ENCODE measurements around the gene BAX.
A peak's percentile ranks its signal among the peaks of the same experiment; 100 is the strongest.

Gene BAX

DNA sequence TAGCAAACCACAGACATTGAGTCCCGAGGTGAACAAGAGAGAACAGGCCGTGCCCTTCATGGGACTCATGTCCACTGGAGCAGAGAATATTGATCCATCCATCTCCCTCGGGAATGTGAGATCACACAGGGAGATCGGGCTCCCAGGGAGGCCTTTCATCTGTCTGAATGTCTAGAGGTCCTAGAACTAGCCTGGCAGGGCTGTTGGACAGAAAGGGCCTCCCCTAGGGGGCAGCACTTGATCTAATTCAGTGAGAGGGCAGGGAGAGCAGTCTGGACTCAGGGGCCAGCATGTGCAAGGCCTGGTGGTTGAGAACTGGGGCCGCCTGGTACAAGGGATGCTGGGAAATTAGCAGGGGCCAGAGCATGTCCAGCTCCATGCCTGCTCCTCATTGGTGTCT lies 43.3 kb downstream of the BAX start:
- no peaks in the 10 kb centered on the region for H3K9me3 ChIP-seq (replicated peaks in 1 of 11)
- H3K27me3 ChIP-seq = no peaks in the 10 kb centered on the region
- no peak overlapping the region for H3K4me3 ChIP-seq
- H3K27ac ChIP-seq = peak overlapping the region in 1 of 11 experiments; percentile 1; a peak in 4 of 22 replicates
- peaks cover 22 to 39% (median 26%) of the 10 kb centered on the region in 10 experiments for H3K4me1 ChIP-seq
- peaks cover 17 to 54% (median 40%) of the 10 kb centered on the region in 11 experiments for H3K36me3 ChIP-seq
- H3K9ac ChIP-seq = peak overlapping the region in 5 of 11 experiments; percentile 7 to 51 (median 23); a peak in 5 of 22 replicates
- peaks cover 0 to 74% (median 55%) of the 10 kb centered on the region in 11 experiments; a peak in 18 of 22 replicates for H4K20me1 ChIP-seq
- H3K4me2 ChIP-seq = peak overlapping the region in 1 of 11 experiments; percentile 22; a peak in 1 of 22 replicates
- no peak for TF ChIP-seq Cebpa-rat (IDR thresholded peaks at IDR 0.05)

DNA sequence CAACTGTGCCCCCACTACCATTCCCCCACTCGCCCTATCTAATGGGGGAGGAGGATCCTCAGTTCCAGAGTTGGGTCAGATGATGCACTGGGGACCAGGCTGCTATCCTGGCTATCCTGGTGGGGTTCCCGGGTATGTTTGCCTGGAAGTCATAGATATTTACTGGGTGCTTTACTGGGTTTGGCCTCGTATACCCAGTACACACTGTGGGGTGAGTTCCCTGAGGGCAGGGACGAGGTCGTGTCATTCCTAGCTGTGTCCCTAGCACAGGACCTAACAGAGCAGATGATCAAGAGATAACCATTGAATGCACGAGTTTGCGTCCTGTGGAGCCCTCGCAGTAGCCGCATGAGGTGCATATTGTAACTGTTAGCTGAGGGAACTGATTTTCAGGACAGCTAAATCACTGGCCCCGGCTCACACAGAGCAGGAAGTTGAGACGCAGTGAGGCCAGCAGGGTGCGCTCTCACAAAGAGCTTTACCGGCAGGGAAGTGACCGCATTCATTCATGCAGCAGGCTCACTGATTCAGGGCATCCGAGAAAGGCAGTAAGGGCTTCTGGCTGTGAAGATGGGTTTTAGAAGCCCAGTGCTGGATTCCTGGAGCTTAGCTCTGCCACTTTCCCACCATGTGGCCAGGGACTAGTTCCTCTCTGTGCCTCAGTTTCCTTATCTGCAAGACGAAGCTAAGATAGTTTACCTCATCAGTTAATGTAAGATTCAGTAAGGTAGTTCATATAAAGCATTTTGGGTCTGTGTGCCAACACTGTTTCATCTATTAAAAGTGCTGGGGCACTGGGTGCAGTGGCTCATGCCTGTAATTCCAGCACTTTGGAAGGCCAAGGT lies 45.0 kb downstream of the BAX start:
- Histone ChIP-seq H3K27ac (no peak overlapping the region), H3K4me3 (no peak overlapping the region), H3K9me3 (replicated peaks in 1 of 11) (no peaks in the 10 kb centered on the region), H3K9ac (peak overlapping the region in 5 of 11 experiments; percentile 6 to 31 (median 21); a peak in 3 of 22 replicates), H3K27me3 (no peaks in the 10 kb centered on the region), H3K4me2 (no peak overlapping the region), H4K20me1 (peaks cover 0 to 77% (median 57%) of the 10 kb centered on the region in 11 experiments; a peak in 18 of 22 replicates), H3K4me1 (peaks cover 16 to 32% (median 20%) of the 10 kb centered on the region in 10 experiments), H3K36me3 (peaks cover 33 to 71% (median 57%) of the 10 kb centered on the region in 11 experiments)
- TF ChIP-seq Cebpa-rat (IDR thresholded peaks at IDR 0.05) = no peak

DNA sequence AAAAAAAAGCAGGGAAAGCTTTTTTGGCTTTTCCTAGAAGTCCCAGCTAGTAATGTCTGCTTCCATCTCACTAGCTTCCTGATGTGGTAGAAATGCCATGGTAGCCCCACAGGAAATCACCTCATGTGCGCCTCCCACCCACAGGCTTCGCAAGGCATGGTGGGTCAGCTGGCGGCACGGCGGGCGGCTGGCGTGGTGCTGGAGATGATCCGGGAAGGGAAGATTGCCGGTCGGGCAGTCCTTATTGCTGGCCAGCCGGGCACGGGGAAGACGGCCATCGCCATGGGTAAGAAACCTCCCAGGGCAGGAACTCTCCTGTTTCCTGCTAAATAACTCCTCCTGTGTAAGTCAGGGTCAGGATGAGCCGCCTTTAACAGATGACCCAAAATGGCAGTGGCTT lies 49.5 kb downstream of the BAX start:
- Histone ChIP-seq H4K20me1 (peaks cover 0 to 59% (median 27%) of the 10 kb centered on the region in 11 experiments; a peak in 16 of 22 replicates), H3K27ac (no peak overlapping the region), H3K36me3 (peaks cover 65 to 100% (median 93%) of the 10 kb centered on the region in 11 experiments), H3K4me3 (no peak overlapping the region), H3K27me3 (no peaks in the 10 kb centered on the region), H3K9me3 (replicated peaks in 1 of 11) (no peaks in the 10 kb centered on the region), H3K4me1 (peaks cover 0 to 8% (median under 1%) of the 10 kb centered on the region in 10 experiments; a peak in 2 of 20 replicates), H3K4me2 (no peak overlapping the region), H3K9ac (no peak overlapping the region)
- TF ChIP-seq Cebpa-rat (IDR thresholded peaks at IDR 0.05) = no peak

DNA sequence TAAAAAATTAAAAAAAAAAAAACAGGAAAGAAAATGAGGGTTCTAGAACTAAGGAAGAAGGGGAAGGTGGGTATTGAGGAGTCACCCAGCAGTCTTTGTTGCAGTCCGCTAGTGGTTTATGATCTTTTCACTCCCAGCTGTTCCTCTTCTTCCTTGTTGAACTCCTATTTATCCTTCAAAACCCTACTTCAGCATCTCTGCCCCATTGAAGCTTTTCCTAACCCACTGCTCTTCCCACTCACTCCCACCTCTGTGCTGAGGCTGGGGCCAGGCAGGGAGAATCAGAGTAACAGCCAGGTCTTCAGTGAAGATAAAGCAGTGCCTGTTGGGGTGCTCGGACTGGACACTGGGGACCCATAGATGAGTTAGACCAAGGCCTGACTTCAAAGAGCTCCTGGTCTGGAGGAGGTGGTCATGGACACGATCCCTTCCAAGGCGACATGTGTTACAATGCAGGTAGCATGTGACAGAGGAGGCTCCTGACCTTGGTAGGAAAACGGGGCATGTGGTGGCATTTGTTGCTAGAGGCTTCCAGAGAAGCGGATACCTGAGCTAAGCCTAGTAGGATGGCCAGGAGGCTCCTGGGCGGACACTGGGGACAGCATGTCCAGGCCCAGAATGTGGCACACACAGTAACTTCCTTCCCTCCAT lies 50.4 kb downstream of the BAX start:
- H3K4me1 ChIP-seq = peaks cover 0 to 5% (median 0%) of the 10 kb centered on the region in 10 experiments; a peak in 1 of 20 replicates
- H3K9ac ChIP-seq = no peak overlapping the region
- no peaks in the 10 kb centered on the region for H3K27me3 ChIP-seq
- H3K27ac ChIP-seq = no peak overlapping the region
- H4K20me1 ChIP-seq = peaks cover 0 to 57% (median 19%) of the 10 kb centered on the region in 11 experiments; a peak in 13 of 22 replicates
- no peak overlapping the region for H3K4me3 ChIP-seq
- no peak overlapping the region for H3K4me2 ChIP-seq
- H3K9me3 ChIP-seq (replicated peaks in 1 of 11) = no peaks in the 10 kb centered on the region
- no peak for TF ChIP-seq Cebpa-rat (IDR thresholded peaks at IDR 0.05)
- H3K36me3 ChIP-seq = peaks cover 75 to 100% (median 94%) of the 10 kb centered on the region in 11 experiments

DNA sequence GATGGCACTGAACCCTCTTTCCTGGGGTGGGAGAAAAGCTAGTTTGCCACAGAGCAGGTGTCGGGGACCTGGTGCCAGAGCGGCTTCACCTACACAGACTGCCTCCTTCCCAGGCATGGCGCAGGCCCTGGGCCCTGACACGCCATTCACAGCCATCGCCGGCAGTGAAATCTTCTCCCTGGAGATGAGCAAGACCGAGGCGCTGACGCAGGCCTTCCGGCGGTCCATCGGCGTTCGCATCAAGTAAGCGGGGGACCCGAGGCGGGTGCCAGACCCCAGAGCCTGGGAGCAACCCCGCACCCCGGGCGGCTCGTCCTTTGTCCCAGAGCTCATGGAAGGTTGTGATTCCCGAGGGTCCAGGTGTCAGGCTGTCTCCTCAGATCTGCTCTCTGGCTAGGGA lies 52.2 kb downstream of the BAX start:
- Histone ChIP-seq H3K27ac (no peak overlapping the region), H4K20me1 (peaks cover 0 to 68% (median 18%) of the 10 kb centered on the region in 11 experiments; a peak in 13 of 22 replicates), H3K9me3 (replicated peaks in 1 of 11) (no peaks in the 10 kb centered on the region), H3K36me3 (peaks cover 85 to 100% (median 98%) of the 10 kb centered on the region in 11 experiments), H3K9ac (no peak overlapping the region), H3K27me3 (no peaks in the 10 kb centered on the region), H3K4me3 (no peak overlapping the region), H3K4me2 (no peak overlapping the region), H3K4me1 (no peaks in the 10 kb centered on the region)
- no peak for TF ChIP-seq Cebpa-rat (IDR thresholded peaks at IDR 0.05)

DNA sequence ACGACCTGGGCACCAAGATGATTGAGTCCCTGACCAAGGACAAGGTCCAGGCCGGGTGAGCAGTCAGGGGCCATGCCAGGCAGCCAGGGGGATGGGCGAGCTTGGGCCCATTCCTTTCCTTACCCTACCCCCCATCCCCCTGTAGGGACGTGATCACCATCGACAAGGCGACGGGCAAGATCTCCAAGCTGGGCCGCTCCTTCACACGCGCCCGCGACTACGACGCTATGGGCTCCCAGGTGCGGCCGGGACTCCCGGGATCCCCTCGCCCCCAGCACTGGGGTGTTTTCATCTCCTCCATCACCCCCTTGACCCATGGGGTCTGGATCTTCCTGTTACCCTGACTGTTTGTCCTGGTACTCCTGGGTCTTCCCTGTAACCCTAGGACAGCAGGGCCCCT lies 55.2 kb downstream of the BAX start:
- Histone ChIP-seq H3K36me3 (peaks cover 77 to 100% (median 98%) of the 10 kb centered on the region in 11 experiments), H3K4me3 (no peak overlapping the region)

DNA sequence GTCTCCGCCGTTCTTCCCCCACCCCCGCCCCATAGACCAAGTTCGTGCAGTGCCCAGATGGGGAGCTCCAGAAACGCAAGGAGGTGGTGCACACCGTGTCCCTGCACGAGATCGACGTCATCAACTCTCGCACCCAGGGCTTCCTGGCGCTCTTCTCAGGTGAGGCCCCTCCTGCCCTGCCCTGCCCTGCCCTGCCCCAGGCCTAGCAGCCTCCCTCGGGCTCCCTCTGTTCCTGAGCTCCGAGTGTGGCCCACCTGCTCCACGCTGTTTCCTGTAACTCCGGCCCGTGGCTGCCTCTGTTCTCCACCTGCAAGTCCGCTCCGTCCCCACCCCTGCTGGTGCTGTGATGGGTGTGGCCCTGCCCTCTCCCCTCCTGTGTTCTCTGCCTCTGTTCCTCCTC lies 55.8 kb downstream of the BAX start:
- Histone ChIP-seq H4K20me1 (peaks cover 0 to 79% (median 30%) of the 10 kb centered on the region in 11 experiments; a peak in 15 of 22 replicates), H3K36me3 (peaks cover 77 to 100% (median 98%) of the 10 kb centered on the region in 11 experiments), H3K9ac (no peak overlapping the region), H3K4me3 (no peak overlapping the region), H3K4me1 (no peaks in the 10 kb centered on the region), H3K9me3 (replicated peaks in 1 of 11) (no peaks in the 10 kb centered on the region), H3K27me3 (no peaks in the 10 kb centered on the region), H3K27ac (no peak overlapping the region), H3K4me2 (no peak overlapping the region)
- TF ChIP-seq Cebpa-rat (IDR thresholded peaks at IDR 0.05) = no peak

More for the DNA sequence above, 55.2 kb downstream of the BAX start:
- Histone ChIP-seq H3K9me3 (replicated peaks in 1 of 11) (no peaks in the 10 kb centered on the region), H3K9ac (no peak overlapping the region), H3K27ac (no peak overlapping the region), H3K27me3 (no peaks in the 10 kb centered on the region), H3K4me2 (no peak overlapping the region), H3K4me1 (no peaks in the 10 kb centered on the region), H4K20me1 (peaks cover 0 to 77% (median 27%) of the 10 kb centered on the region in 11 experiments; a peak in 15 of 22 replicates)
- TF ChIP-seq Cebpa-rat (IDR thresholded peaks at IDR 0.05) = no peak

DNA sequence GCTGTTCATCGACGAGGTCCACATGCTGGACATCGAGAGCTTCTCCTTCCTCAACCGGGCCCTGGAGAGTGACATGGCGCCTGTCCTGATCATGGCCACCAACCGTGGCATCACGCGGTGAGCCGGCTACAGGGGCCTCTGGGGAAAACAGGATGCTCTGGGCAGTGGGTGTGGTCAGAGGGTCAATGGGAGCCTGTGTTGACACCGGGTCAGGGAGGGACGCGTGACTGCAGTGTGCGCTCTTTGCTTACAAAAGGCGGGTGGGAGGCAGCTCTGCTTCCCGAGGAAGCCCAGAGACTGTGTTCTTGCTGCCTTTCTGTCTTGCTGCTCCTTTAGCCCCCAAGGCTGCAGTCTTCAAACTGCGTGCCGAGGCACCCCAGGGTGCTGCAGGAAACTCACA lies 56.5 kb downstream of the BAX start:
- H3K27me3 ChIP-seq = no peaks in the 10 kb centered on the region
- H4K20me1 ChIP-seq = peaks cover 0 to 79% (median 33%) of the 10 kb centered on the region in 11 experiments; a peak in 15 of 22 replicates
- peaks cover 77 to 100% (median 98%) of the 10 kb centered on the region in 11 experiments for H3K36me3 ChIP-seq
- no peak for TF ChIP-seq Cebpa-rat (IDR thresholded peaks at IDR 0.05)
- no peak overlapping the region for H3K27ac ChIP-seq
- H3K4me1 ChIP-seq = no peaks in the 10 kb centered on the region
- no peaks in the 10 kb centered on the region for H3K9me3 ChIP-seq (replicated peaks in 1 of 11)
- H3K4me3 ChIP-seq = no peak overlapping the region
- no peak overlapping the region for H3K4me2 ChIP-seq
- no peak overlapping the region for H3K9ac ChIP-seq

Data from BLaER1 treated with 17β-estradiol and CSF1 and Interleukin-3, amounts not matched to agents 10 nM and 100 nM (cell line).